OCI-LY3 (cell line): Measurements from ENCODE around the gene GH1.

ENCODE experiments used
- EZH2phosphoT487 ChIP-seq: fragments of 200-600 bp; shearing (Covaris generic); IDR thresholded peaks from 2 replicates; pipeline ENCODE4 v1.6.1; 2018; ENCODE audit warnings: antibody characterized with exemption, mixed run types, low read depth
- TF ChIP-seq, protein P1 (sequence below): fragments of 200-600, 300-600 bp; sonication (generic); IDR thresholded peaks from 2 replicates; pipeline ENCODE4 v1.5.1; 2014; ENCODE audit warnings: antibody characterized with exemption, low read length, low read depth

DNA sequence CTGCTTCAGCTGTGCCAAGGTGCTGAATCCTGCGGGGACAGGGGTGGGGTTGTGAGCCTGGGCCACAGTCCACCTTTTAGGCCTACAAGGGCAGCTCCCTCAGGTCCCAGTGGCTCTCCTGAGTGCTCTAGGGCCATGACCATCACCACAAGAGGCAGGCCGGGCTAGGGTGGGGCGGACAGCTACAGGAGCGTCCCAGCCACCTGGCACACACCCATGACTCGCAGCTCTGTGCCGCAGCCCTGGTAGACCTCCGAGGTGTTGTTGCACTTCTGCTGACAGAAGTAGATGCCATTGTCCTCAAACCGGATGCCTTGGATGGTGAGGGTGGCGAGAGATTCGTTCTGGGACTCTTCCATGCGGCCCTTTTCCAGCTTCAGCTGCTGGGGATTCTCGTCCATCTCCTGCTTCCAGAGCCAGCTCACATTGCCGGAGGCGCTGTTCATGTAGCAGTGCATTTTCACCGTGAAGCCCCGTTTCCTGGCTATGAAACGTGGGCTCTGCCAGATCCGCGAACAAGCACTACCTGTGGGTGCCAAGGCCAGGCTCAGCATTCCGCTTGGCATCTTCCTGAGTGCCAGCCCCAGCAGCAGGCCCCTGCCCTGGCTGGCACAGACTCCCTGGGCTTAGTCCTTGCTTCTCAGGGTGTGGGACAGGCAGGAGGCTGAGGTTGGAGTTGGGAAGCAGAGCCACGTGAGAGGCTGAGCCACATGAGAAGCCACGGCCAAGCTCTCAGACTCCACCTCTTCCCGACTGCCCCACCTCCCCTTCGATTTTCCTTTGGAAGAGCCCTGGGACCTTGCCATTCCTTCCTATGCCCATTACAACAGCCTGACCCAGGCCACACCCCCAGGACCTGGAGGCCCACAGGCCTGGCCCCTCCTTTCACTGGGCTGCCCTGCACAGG, 11.5 kb upstream of the GH1 start:
- TF ChIP-seq, protein P1, sequence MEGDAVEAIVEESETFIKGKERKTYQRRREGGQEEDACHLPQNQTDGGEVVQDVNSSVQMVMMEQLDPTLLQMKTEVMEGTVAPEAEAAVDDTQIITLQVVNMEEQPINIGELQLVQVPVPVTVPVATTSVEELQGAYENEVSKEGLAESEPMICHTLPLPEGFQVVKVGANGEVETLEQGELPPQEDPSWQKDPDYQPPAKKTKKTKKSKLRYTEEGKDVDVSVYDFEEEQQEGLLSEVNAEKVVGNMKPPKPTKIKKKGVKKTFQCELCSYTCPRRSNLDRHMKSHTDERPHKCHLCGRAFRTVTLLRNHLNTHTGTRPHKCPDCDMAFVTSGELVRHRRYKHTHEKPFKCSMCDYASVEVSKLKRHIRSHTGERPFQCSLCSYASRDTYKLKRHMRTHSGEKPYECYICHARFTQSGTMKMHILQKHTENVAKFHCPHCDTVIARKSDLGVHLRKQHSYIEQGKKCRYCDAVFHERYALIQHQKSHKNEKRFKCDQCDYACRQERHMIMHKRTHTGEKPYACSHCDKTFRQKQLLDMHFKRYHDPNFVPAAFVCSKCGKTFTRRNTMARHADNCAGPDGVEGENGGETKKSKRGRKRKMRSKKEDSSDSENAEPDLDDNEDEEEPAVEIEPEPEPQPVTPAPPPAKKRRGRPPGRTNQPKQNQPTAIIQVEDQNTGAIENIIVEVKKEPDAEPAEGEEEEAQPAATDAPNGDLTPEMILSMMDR = no peak
- no peak for TF ChIP-seq EZH2phosphoT487
